HG02938 (cell line): ENCODE measurements around the gene PYM1.

ENCODE experiments used
- ATAC-seq: cut with Tn5 transposase; IDR thresholded peaks from one replicate; pipeline ENCODE4 v1.9.1; 2021; ENCODE audit warnings: mild to moderate bottlenecking, moderate library complexity; ENCODE audit not compliant: unreplicated experiment

The PYM1 gene

DNA sequence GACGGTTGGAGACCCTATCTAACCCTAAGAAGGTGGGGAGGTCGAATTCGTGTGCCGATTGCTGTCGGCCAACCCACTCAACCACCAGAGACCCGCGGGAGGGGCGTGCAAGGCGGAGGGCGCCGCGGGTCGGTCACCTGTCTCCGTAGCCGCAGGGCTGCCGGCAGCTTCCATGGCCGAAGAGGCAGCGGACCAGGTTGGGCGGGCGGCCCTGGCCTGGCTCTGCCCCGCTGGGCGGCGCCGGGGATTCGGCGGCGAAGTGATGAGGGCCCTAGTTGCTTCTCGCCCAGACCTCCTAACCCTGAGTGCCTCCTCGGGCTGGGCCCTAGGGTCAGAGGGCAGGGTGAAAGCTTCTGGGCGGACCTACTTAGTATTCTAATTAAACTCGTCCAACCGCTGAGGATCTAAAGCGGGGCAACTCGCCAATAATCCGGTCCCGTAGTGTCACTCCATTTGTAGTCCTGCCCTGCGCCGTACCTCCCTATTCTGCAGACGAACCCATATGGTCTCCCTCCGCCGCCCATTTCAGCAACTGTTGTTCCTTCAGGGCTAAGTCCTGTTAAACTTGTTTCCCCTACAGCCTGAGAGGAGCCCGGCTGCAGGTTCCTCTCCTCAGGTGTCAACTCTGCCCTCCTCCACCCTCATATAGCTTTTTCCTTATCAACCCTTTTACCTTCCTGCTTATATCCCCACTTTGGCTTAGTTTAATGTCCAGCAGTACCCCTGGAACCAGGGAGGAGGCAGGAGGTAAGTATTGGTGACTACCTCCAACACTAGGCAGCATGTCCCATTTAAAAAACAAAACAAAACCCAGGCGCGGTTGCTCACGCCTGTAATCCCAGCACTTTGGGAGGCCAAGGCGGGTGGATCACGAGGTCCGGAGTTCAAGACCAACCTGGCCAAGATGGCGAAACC is at the start of gene PYM1:
TSS of gene PYM1 (minus strand) at position 307 of the 915 bp plus-strand sequence. CDS start at position 174, 133 bp downstream.
- ATAC-seq, result peak; percentile 33

DNA sequence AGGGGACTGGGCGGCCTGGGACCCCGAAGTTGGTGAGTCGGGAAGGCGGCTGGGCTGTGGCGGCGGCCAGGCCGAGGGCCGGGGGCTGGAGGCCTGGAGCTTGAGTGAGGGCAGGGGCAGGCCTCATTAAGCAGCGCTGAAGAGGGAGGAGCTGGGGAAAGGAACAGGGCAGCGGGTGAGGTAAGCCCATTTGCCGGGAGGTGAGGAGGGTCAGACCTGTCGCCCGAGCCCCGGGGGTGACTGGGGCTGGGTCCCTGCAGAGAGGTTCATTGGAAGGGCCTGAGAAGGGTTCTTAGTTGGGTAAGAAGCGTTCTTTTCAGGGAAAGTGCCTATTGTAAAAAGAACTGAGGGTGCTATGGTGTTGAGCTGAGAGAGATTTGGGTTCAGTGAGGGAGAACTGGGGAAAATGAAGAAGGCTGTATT is 46.6 kb upstream of the PYM1 start:
- ATAC-seq, result peak; percentile 9

DNA sequence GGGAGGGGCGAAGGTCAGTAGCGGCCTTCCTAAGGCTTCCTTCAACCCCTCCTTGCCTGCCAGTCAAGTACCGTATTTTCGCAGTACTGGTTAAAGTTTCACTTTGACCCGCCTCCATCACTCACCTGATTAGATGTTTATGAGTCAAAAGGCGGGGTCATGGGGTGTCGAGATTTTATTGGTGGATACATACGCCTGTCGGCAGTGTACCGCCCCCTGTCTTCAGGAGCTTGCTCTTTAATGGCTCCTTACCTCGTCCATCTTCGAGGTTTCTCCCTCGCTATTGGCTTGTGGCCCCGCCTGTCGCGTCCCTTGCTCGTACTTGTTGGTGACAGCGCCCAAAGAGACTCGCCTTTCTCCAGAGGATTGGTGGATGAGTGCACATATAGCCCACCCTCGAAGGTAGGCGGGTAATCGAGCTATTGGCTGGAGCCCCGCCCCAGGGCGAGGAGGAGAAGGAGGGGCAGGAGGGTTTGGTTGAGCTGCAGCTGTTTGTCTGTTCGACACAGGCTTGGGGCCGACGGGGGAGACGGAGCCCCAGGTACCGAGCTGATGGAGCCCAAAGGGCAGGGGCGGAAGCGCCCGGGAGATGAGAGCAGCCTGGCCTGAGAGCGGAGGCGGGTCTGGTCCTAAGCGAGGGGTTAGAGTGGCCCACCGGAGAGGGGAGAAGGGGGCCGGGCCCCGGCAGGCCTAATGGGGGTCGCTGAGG is 46.1 kb upstream of the PYM1 start, which contains the start of gene RAB5B:
TSS of gene RAB5B (plus strand) at position 480 of the 709 bp plus-strand sequence. CDS start 12,883 bp downstream, outside the sequence.
- peak; percentile 96 for ATAC-seq

DNA sequence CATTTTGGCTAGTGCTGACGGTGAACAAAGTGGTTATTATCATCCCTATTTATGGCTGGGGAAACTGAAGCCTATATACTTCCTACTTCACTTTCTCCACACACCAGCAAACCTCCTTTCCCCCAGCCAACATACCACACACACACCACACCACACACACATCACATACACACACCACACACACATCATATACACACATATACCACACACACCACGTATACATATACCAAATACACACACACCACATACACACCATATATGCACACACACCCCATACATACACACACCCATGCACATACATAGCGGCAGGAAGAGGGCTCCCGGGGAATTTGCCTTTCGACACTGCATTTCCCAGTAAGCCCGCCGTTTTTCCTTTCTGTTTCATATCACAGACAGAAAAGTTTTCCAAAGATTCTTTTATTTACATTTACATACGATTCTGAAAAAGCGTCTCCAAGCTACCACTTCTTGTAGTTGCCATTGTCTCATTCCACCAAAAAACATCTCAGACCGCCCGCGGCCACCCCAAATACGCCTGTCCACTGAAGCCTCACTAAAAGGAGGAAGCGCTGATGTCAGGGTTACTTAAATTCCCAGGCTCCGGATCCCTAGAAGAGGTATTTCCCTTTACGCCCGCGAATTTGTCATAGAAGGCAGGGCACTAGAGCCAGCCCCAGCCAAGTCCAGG is 45.4 kb upstream of the PYM1 start:
- ATAC-seq, result no peak

DNA sequence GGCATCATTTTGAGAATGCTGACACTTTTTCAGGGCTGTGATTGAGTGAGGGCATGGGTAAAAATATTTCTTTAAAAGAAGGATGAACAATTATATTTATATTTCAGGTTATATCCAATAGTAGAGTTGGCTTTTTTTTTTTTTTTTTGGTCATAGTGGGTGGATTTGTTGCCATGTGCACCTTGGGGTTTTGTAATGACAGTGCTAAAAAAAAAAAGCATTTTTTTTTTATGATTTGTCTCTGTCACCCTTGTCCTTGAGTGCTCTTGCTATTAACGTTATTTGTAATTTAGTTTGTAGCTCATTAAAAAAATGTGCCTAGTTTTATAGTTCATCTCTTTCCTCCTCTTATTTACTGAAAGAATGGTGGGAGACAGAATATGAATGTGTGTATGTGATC is 44.8 kb upstream of the PYM1 start:
- ATAC-seq, result no peak

DNA sequence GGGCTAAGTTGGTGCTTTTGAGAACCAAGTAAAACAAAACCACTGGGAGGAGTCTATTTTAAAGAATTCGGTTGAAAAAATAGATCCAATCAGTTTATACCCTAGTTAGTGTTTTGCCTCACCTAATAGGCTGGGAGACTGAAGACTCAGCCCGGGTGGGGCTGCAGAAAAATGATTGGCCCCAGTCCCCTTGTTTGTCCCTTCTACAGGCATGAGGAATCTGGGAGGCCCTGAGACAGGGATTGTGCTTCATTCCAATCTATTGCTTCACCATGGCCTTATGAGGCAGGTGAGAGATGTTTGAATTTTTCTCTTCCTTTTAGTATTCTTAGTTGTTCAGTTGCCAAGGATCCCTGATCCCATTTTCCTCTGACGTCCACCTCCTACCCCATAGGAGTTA is 44.3 kb upstream of the PYM1 start:
- ATAC-seq, result no peak

DNA sequence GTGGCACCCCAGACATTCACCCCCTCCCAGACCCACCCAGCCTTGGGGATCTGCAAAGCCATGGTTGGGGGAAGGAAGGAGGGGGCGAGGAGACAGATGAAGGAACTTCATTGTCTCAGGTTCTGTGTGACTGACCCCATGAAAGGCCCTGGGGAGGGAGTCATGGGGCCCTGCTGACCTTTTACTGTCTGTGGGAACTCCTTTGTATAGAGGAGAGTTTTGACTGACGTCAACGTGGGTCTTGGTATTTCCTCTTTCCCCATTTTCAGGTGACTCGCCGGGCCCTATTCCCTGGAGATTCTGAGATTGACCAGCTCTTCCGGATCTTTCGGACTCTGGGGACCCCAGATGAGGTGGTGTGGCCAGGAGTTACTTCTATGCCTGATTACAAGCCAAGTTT is 43.1 kb upstream of the PYM1 start:
- ATAC-seq, result no peak

DNA sequence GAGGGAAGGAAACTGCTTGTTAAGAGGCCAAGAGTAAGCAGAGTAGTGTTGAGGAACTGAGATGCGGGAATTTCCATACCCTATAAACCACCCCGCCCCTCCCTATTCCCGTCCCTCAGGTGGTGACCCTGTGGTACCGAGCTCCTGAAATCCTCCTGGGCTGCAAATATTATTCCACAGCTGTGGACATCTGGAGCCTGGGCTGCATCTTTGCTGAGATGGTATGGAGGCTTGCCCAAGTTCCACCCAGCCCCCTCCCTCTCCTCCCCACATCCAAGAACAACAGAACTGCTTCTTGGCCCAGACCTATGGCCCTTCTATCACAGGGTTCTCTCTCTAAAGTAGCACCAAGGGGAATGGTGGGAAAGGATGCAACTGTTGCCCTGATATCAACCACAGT is 41.7 kb upstream of the PYM1 start:
- ATAC-seq, result no peak

DNA sequence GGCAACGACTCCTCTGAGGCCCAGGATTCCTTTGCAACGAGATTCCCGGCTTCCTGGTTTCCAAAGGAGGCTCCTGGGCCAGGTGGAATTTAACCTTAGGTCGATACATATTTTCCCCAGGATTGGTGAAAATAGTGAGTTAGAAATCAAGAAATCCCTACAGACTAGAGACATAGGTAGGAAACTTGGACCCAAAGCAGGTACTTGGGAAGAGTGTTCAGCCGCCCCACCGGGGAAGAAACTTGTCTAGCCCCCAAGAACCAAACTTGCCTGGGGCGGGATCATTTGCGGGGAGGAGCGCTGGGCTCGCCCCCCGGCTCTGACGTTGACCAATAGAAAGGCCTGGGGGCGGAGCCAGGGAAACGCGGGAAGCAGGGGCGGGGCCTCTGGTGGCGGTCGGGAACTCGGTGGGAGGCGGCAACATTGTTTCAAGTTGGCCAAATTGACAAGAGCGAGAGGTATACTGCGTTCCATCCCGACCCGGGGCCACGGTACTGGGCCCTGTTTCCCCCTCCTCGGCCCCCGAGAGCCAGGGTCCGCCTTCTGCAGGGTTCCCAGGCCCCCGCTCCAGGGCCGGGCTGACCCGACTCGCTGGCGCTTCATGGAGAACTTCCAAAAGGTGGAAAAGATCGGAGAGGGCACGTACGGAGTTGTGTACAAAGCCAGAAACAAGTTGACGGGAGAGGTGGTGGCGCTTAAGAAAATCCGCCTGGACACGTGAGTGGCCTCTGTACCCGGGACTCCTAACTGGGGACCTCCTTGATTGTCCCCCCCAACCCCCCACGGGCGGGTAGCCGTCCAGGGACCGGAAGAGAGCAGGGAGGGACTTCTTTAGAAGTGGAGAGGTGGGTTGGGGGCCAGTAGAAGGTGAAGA is 39.0 kb upstream of the PYM1 start, which contains the start of gene CDK2:
TSS of gene CDK2 (plus strand) at position 423 of the 874 bp plus-strand sequence. CDS start at position 602, 179 bp downstream.
- ATAC-seq, result peak; percentile 94

DNA sequence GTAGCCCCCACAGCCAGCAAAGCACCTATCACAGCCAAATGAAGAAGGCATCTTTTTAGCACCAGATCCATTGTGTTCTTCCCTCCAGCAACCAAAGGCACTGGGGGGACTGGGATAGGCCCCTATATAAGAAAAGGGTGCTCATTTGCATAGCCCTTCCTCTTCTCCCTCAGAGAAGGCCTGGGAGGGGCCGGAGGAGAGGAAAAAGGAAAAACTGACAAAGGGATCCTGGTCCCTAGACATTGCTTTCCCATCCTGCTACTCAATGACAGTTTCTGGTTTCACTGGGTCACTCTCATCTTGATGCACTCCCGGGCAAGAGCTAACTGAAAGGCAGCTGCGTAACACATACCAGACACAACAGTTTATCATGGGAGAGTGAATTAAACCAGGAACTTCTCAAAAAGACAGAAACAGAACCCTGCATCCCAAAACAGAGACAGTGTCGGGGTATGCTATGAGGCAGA is 38.3 kb upstream of the PYM1 start, which contains the start of gene PMEL:
TSS of gene PMEL (minus strand) at position 102 of the 467 bp plus-strand sequence. CDS start at position 71, 31 bp downstream.
- ATAC-seq, result peak; percentile 18

DNA sequence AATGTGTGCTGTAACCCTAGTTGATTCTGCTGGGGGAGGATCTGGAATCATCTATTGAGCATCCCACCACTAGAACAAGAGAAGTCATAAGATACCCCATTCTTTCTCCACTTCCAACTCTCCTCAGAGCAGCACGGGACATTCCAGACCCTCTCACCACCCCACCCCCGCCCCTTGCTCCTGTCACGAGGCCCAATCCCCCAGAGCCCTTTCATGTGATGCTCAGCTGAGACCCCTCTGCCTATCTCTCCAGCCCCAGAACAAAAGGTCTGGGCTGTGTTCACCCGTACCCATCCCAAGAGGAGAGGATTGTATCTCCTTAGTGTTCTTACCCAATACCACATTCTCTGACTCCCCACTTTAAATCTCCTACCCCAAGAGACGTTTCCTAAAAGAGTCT is 37.5 kb upstream of the PYM1 start:
- no peak for ATAC-seq

DNA sequence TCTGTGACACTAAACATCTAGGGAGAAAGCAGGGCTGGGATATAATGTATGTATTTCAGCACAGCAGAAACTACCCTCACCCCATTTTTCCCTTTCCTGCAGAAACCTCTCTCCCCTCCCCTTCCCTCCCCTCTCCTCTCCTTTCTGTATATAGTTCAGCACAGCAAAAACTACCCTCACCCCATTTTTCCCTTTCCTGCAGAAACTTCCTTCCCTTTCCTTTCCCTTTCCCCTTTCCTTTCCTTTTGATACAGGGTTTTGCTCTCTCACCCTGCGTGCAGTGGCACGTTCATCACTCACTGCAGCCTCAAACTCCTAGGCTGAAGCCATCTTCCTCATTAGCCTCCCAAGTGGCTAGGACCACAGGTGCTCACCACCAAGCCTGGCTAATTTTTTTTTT is 36.1 kb upstream of the PYM1 start:
- ATAC-seq, result no peak

DNA sequence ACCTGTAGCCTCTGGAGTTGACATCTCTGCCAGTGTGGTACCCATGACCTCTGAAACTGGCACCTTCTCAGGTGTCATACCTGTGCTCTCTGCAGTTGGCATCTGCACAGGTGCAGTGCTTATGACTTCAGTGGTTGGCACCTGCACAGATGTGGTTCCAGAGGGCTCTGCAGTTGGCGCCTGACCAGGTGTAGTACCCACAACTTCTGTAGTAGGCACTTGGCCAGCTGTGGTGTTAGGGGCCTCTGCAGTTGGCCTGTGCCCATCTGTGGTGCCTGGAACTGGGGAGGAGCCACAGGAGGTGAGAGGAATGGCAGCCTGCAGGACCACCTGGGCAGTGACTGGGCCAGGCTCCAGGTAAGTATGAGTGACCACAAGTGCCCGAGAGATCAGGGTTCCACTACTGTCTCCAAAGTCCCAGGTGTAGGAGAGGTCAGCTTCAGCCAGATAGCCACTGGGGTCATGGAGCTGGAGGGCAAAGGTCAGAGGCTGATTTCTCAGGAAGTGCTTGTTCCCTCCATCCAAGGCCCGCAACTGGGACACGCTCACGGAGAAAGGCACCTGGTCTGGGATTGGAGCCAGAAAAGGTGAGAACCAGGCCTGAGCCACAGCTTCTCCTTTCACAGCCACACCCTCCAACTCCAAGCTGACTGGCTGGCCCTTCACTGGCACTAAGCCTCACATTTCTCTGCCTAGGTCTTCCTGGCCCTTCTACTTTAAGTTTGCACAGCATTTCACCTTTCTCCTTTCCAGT is 29.6 kb upstream of the PYM1 start:
- ATAC-seq, result no peak

DNA sequence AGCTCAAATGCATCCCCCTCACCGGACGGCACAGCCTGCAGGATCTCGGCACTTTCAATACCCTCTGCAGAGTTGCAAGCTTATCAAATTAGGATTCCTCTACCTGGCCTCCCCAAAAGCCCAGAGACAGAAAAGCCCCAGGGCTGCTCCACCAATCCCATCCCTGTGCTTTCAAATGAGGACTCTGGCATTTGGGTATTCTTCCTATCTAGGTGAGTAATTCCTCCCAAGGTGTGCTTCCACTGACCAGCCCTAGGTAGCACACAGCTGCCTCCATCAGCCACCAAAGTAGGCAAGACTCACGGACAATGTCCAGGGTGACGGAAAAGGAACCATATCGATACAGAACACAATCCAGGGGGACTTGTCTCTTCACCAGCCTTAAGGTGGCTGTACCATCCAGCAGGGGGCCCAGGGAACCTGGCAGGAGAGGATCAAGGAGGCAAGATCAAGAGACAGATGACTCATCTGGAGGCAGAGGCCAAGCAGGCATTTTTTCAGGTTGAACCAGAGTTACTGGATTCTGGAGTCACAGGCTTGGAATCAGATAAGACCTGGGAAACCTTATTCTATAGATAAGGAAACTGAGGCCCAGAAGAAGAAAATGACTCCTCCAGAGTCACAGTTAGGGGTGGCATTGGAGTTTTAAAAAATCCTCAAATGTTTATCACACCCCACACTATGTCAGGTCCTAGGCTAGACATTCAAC is 28.3 kb upstream of the PYM1 start:
- no peak for ATAC-seq

DNA sequence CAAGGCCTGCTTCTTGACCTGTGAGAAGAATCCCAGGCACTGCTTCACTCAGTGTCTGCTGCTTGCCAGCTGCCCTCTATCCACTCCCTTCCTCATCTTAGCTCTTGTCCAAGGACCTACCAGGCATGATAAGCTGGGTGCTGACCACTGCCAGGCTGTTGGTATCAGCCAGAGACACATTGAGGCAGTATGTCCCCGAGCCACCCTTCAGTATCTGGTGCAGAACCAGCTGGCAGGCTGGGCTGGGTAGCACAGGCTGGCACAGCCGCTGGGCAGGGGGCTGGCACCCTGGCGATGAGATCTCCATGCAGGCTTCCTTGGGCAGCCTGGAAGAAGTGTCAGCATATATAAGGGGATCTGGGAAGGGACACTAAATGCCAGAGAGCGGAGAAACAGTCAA is 27.6 kb upstream of the PYM1 start:
- no peak for ATAC-seq

DNA sequence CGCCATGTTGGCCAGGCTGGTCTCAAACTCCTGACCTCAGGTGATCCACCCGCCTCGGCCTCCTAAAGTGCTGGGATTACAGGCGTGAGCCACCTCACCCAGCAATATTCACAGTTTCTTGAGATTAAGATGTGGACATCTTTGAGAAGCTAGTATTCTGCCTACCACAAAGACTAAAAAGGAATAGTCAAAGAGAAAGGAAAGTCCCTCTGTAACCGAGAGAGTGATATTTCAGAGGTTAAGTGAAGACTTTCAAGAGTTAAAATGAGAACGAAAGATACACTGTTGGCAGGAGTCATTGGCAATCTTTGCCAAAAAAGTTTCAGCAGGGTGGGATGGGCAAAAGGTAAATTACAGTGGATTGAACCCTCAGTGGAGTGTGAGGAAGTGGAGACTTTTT is 18.9 kb upstream of the PYM1 start:
- ATAC-seq, result no peak

DNA sequence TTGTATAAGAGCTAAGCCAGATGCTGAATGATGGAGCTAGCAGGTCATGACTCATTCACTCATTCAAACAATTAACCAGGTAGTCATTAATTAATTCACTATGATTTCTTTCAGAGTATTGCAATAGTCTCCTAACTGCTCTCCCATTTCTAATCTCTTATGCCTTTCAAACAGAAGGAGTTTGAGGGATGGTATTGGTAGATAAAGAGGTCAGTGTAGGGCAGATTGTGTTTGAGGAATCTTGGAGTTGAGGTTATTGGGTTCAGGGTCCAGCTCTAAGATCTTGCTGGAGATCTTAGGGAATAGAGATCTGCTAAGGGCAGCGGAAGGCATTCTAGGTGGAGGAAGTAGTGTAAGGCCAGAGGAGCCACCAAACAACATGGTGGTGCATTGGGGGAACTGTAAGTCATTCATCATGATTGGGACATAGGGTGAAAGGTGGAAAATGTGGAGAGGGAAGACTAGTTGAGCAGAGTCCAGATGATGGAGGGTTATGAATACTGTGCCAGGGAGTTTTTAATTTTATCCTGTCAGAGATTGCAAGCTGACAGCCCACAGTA is 15.0 kb upstream of the PYM1 start:
- ATAC-seq, result no peak

DNA sequence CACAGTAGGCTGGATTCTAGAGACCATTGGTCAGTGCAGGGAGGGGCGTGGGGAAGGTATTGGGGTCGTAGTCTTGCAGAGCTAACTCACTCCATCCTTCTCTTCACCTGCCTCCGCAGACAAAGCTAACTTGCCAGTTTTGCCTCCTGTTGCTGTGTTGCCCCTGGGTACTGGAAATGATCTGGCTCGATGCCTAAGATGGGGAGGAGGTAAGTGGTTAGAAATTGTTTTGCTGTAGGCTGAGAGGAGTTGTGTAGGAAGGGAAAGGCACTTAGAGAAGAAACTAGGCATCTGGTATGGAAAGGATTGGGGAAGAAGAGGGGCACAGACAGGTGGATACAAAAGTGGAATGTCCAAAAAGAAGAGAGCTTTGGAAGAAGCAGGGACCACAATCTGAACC is 14.4 kb upstream of the PYM1 start:
- no peak for ATAC-seq
